GM19324 (cell line): ENCODE data around the gene TMEM132E.

Source experiments
- ATAC-seq: cut with Tn5 transposase; IDR thresholded peaks from one replicate; pipeline ENCODE4 v1.9.1; 2021; ENCODE audit warnings: mild to moderate bottlenecking, moderate library complexity; ENCODE audit not compliant: unreplicated experiment, low FRiP score

Gene TMEM132E

GRCh38 chr17:34567691-34568465, 11.5 kb upstream of the TMEM132E start:
- ATAC-seq, result no peak

- ATAC-seq, result no peak
These were observed 10.4 kb upstream of the TMEM132E start for GRCh38 chr17:34568953-34569352.

GRCh38 chr17:34569591-34569990, 9.8 kb upstream of the TMEM132E start:
- no peak for ATAC-seq

GRCh38 chr17:34570506-34570905, 8.9 kb upstream of the TMEM132E start:
- no peak for ATAC-seq

GRCh38 chr17:34571428-34572130, 7.8 kb upstream of the TMEM132E start:
- ATAC-seq, result no peak

- ATAC-seq, result no peak
These were observed 6.9 kb upstream of the TMEM132E start for GRCh38 chr17:34572483-34572882.

- ATAC-seq, result no peak
These were observed 4.2 kb upstream of the TMEM132E start for GRCh38 chr17:34575182-34575581.

GRCh38 chr17:34578016-34578415, 1.4 kb upstream of the TMEM132E start:
- no peak for ATAC-seq

GRCh38 chr17:34578656-34579016, 746 bp upstream of the TMEM132E start:
- ATAC-seq, result no peak

- no peak for ATAC-seq
These were observed 750 bp downstream of the TMEM132E start for GRCh38 chr17:34579979-34580684.

- no peak for ATAC-seq
These were observed 1.5 kb downstream of the TMEM132E start for GRCh38 chr17:34580685-34581445.

- no peak for ATAC-seq
These were observed 2.2 kb downstream of the TMEM132E start for GRCh38 chr17:34581446-34582184.

GRCh38 chr17:34582185-34582900, 3.0 kb downstream of the TMEM132E start:
- ATAC-seq, result no peak

- no peak for ATAC-seq
These were observed 3.5 kb downstream of the TMEM132E start for GRCh38 chr17:34582901-34583245.

- ATAC-seq, result no peak
These were observed 5.5 kb downstream of the TMEM132E start for GRCh38 chr17:34584805-34585416.

GRCh38 chr17:34586346-34586846, 7.0 kb downstream of the TMEM132E start:
- ATAC-seq, result no peak

GRCh38 chr17:34588266-34588665, 8.9 kb downstream of the TMEM132E start:
- no peak for ATAC-seq

GRCh38 chr17:34589120-34589965, 10.0 kb downstream of the TMEM132E start:
- ATAC-seq, result no peak
